Measurements from ENCODE around the gene CXCR1.
"Not testable (repeated sequence)": the region's sequence is repeated elsewhere in the genome, so short reads cannot be mapped to it uniquely, and the experiment has no call there.

The CXCR1 gene

DNA sequence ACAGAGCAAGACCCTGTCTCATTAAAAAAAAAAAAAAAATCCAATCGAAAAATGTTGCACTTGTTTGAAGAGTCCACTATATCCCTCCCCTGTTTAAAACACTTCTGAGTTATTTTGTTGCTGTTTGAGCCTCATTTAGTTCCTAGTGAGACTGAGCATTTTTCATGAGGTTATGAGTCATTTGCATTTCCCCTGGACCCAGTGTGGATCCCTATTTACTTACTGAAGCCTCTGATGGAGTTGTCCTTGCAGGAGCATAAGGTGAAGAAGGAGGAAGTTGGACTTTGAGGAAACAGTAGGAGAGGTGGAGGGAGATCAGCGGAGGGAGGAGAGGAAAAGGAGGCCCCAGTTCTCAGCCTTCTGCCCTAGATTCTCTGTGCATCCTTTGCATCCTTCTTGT, 5.1 kb downstream of the CXCR1 start:
- DNase-seq (ENCODE audit: low read depth) = no peak

DNA sequence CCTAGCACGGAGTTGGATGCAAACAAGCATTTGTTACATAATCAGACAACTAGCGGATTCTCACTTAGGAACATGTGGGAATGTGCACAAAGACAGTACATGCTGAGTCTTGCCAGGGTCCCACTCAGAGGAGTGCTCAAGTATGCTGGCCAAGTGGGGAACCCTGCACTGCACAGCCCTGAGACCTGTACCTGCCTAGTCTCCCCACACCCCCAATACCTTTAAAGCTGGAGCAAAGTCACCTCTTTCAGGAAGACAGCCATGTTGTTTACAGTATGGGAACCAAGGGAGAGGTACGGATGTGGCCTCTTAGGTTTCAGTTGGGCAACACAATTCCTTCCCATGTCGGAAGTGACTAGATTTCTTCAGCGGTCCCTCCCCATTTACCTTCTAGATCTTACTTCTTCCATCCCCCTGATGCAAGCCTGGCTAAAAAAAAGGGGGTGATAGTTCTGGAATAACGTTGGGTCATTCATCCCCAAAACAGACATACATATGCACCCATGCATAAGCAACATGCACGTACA, 10.7 kb downstream of the CXCR1 start:
- DNase-seq (ENCODE audit: low read depth) = no peak

DNA sequence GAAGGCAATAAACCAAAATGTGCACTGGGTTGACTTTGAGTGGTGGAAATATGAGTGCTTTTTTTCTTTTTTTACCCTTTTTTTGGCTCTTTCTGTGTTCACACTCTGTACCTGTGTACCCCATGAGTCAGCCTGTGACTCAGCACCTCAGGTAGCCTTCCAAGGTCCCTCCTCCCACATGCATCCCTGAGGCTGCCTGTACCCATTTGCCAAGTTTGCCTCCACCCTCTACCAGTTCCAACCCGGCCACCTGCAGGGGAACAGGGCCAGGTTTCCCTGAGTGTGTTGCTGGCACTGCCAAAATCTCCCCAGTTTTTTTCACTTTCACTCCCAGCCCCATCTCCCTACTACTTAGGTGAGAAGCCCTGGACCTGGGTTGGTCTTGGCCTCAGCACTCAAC, 14.0 kb downstream of the CXCR1 start:
- DNase-seq (ENCODE audit: low read depth) = no peak

DNA sequence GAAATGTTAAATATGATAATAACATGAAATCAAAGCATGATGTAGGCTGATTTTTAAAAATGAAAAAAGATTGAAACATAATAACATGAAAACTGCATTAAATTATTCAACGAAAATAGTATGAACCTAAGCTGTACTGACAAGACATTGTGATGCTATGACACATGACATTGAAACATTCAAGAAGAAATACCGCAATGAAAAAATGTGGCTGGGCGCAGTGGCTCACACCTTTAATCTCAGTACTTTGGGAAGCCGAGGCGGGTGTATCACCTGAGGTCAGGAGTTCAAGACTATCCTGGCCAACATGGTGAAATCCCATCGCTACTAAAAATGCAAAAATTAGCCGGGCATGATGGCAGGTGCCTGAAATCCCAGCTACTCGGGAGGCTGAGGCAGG, 14.6 kb downstream of the CXCR1 start:
- no peak for DNase-seq (ENCODE audit: low read depth)

DNA sequence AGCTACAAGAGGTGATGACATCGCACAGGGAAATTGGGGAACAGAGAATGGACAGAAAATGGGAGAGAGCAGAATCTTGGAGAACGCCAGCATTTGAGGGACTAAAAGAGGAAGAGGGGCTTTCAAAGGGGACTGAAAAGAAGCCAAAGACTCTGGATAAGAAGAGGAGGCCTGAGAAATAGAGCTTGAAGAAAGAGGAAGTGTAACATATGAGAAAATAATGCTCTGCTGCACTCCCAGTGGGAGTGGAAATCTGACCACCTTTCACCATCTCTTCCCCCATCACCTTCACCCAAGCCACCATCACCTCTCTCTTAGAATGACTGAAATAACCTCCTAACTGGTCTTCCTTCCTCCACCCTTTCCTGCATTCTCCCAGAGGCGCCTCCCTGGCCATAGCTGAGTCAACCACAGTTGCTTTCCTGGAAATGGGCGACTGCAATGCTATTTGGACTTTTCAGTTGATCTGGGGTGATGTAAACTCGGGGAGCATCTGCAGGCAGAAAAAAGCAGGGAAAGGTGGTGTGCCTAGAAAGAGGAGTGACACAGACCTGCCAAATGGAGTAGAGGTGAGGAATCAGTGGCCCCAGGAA, 16.8 kb downstream of the CXCR1 start:
- no peak for DNase-seq (ENCODE audit: low read depth)

DNA sequence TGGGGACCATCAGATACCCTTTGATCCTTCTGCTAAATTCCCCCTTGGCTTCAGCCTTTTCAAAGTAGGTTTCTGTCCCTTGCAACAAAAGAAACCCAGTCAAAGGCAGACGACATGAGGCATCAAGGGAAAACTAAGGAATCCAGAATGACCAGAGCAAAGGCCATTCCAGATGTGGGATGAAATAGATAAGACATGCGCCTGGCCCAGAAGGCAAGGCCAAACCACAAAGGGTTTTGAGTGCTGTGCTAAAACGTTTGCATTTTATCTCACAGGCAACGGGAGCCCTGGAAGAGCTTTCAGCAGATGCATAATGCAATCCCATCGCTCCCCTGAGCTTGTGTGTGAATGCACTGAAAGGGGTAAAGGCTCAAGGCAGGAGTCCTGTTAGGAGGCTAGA, 17.7 kb downstream of the CXCR1 start:
- DNase-seq (ENCODE audit: low read depth) = no peak

DNA sequence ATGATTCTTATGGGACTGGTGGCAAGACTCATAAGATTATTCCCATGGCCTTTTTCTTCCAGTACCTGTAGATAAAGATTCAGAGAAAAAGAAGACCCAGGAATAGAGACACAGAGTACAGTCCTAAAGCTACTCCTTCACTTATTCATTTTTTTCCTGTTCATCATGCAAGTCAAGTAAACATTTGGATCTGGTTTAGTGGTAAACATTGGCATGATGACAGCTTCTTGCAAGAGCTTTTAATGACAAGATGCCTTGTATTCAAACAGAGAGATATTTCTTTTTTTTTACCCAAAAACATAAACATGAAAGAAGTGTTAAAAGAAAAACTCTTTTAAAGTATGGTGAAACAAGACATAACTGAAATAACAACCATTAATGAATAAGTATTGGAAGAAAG, 20.7 kb downstream of the CXCR1 start:
- DNase-seq (ENCODE audit: low read depth) = no peak

DNA sequence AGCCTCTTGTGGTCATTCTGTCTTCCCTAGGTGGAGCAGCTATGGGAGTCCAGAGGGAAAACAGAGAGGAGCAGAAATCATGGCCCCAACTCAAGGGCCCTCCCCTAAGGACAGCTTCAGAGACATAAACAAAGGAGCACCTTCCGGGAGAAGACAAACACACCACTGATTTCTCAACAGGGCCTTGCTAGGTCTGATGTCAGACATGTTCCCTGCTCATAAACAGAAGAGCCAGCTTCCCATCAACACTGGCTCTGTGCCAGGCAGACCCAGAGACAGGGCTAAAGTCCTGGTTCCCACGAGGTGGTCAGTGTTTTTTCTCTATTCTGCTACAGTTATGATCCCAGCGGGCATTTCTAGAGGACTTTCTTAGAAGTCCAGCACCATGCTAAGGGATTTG, 21.6 kb downstream of the CXCR1 start:
- DNase-seq (ENCODE audit: low read depth) = no peak

DNA sequence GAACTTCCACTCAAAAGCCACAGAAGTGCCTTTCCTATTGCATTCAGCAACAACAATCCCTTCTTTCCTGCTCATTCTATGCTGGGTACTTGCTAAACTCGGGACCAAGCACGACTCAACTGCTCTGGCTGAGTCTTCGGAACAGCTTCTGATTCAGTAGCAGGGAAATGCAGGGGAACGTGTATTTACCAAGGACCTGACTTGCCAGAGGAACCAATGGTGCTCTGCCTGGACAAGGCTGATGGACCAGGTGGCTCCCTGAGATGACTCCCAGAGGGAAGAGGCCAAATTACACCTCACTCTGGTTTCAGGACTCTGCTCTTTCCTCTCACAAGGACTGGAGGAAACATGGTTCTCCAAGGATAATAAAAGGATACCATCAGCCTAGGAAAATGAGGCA, 28.7 kb downstream of the CXCR1 start:
- DNase-seq (ENCODE audit: low read depth) = no peak

DNA sequence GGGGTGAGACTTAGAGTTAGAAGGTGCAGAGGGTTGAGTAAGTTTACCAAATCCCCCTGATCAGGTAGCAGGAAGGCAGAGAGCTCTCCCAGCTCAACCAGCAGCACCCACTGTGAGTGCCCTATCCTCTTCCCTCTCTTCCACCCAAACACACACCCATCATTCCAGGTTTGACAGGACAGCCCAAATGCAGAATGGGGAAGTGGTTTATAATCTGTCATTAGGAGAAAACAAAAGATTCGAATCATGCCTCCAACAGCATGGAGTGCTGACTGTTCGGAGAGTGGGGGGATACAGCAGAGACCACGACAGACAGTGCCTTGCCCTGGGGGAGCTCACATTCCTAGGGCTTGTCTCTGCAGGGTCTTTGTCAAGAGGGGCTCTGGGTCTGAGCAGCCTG, 29.2 kb downstream of the CXCR1 start:
- DNase-seq (ENCODE audit: low read depth) = no peak

DNA sequence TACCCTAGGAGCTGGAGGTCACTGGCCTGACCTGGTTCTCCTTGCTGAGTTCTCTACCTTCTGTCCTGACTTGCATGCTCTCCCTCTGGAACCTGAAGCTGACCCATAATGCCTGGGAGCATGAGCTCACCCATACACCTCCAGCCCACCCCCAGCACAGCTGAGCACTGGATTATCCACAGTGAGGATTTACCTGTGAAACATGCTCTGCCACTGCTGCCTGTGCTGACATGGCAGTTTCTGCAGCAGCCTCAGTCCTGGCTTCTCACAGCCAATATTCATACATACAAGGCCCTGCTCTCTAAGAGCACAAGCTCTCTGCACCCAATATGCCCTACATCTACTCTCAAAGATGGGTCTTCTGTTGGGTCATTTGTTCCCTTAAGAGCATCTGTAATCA, 35.9 kb downstream of the CXCR1 start:
- DNase-seq (ENCODE audit: low read depth) = no peak

DNA sequence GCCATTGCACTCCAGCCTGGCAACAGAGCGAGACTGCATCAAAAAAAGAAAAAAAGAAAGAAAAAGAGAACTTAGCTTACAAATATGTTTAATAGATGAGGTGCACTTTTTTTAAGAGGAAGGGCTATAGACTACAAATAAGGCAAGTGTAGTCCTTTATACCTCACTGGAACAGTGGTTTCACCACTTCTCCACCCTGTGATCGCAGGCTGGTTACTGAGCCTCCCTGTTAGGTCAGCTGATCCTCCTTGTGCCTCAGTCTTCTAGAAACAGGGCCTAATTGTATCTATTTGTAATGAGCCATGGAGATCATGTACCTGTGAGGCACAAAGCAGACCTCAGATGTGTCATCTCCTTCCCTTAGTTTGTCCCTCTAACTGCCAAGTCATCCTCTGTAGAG, 36.4 kb downstream of the CXCR1 start:
- no peak for DNase-seq (ENCODE audit: low read depth)

DNA sequence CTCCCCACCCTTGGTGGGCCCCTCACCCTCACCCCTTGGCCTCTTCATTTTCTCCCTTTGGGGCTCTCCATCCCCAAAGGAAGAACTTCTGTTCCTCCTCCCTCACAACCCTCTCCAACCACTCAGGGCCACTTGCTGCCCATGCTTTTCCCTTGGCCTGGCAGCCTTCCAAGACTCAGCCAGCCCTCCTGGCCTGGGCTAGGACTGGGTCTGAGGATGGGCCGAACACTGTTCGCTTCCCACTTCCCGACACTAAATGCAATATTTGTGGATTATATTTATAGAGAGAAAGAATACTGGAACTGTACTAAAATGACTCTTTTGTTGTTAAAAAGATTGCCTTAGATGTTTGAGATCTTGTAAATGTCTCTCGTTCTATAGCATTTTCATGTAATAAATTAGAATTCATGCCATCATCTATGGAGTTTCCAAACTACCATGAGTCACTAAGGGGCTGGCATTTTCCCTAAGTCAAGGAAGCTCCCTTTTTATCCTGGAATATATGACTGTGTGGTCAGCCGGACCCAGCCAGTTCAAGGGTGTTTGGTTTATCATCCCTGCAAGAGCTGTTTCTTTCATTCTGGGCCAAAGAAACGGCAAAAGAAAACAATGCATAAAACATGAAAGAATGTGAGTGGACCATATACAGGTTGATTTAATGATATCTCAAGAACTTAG, 37.2 kb downstream of the CXCR1 start:
- DNase-seq (ENCODE audit: low read depth) = no peak

DNA sequence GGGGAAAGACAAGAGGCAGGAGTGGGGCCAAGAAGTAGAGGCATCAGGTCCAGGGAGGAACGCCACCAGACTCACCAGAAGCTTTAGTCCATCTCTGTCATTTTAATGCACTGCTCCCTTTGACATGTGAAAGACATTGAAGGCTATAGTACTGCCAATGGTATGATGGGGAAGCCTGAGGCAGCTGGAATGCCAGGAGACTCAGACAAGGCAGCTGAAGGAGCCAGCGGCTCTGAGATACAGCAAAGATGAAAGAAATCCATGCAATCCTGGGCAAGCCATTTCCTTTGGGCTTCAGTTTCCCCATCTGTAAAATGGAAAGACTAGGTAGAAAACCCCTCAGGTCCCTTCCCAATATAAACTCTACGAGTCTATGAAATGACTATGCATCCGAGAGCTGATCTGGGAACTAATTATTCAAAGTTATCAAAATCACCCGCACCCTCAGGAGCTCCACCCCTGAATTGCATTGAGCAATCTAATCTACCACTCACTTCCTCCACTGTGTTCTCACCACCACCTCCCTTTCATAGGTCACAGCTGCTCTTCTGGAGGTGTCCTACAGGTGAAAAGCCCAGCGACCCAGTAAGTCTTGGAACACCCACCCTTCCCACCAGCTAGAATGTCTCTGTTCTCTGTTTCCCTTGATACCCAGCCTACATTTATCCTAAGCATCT, 37.8 kb downstream of the CXCR1 start:
- DNase-seq (ENCODE audit: low read depth) = no peak

DNA sequence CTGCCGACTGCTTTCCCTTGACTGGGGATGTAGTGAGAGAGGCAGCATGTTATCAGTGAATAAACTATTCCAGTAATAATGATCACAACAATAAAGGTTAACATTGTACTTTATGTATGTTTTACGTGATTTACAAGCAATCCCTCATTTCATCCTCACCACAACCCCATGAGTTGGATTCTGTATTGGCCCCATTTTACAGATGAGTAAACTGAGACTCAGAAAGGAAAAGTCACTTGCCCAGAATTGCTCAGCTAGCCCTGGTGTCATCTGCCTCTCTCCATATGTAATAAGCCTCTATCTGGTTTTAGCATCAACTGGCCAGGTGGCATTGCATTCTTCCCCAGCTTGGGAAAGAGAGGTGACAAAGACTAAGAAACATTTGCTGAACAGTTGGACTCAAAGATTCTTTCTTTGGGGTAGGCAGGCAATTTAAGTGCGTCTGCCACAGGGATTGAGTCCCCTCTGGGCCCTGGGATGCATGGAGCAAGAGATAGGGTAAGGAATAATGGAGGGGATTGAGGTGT, 38.8 kb downstream of the CXCR1 start:
- no peak for DNase-seq (ENCODE audit: low read depth)

DNA sequence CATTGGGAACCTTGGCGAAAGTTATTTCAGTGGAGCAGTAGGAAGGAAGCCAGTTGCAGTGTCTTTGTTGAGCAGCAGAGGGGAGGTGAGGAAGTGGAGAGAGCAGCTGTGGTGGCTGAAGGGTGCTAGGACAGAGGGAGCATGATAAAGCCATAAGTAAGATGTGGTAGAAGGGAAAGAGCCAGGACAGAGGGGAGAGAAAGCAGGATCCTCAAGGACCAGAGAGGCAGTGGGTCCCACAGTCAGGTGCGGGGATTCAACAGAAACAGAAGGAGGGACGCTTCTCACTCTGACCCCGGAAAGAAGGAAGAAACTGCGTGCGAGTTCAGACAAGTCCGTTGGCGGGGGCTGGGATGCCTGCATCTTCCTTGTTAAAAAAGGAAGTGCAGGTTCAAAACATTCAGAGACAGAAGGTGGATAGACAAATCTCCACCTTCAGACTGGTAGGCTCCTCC, 41.1 kb downstream of the CXCR1 start, which contains the start of gene CXCR2:
TSS of gene CXCR2 (plus strand) at position 403 of the 455 bp plus-strand sequence. CDS start 8,774 bp downstream, outside the sequence.
- no peak for DNase-seq (ENCODE audit: low read depth)

DNA sequence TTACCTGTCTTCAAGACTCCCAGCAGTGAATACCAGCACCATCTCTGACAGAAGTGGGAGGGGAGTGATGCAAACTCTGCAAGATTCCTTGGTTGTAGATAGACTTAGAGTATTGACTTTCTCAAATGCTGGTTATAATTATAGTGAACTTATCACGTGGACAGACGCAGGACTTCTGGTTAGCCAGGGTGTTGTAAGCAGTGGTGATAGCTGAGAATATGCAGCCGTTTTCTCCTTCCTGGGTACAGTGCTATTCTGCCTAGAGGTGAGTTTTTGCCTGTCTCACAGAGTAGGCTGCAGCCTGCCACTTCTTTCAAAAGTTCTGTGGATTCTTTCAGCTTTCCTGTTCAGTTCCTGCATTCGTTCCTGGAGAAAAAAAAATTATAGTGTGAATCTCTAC, 41.7 kb downstream of the CXCR1 start:
- DNase-seq (ENCODE audit: low read depth) = no peak

DNA sequence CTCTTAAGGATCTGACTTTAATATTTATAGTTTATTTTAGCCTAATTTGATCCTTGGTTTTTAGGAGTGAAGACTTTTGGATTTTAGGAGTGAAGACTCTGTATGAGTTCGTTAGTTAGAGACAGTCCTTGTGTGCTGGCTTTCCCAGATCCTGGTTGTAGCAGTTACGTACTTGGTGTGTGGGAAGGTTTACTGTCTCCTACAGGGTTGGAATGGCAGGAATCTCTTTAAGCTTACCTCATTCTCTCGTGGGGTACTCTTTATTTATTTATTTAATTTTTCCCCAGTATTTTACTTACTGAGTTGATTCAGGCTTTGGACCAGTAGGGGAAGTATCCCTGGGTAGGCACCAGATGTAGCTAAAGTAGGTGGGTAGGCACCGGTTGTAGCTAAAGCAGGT, 42.8 kb downstream of the CXCR1 start:
- no peak for DNase-seq (ENCODE audit: low read depth)

DNA sequence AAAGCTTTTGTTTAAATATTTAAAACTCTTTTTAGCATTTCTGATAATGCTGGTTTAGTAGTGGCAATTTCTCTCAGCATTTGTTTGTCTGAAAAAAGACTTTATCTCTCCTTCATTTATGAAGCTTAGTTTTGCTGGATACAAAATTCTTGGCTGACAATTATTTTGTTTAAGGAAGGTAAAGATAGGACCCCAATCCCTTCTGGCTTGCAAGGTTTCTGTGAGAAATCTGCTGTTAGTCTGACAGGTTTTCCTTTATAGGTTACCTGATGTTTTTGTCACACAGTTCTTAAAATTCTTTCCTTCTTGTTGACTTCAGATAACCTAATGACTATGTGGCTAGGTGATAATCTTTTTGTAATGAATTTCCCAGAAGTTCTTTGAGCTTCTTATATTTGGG, 44.5 kb downstream of the CXCR1 start:
- DNase-seq (ENCODE audit: low read depth) = not testable (repeated sequence)

DNA sequence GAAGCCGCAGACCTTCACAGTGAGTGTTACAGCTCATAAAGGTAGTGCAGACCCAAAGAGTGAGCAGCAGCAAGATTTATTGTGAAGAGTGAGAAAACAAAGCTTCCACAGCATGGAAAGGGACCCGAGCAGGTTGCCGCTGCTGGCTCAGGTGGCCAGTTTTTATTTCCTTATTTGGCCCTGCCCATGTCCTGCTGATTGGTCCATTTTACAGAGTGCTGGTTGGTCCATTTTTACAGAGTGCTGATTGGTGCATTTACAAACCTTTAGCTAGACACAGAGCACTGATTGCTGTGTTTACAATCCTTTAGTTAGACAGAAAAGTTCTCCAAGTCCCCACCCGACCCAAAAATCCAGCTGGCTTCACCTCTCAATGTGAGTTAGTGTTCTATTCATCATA, 45.0 kb downstream of the CXCR1 start:
- not testable (repeated sequence) for DNase-seq (ENCODE audit: low read depth)
